Measurements from ENCODE around the gene SLC16A10. TPM values are rescaled to one million over a fixed set of nuclear protein-coding genes. Genes with fewer than 3 reads are reported as not detected.

Gene SLC16A10
- total and polyA plus RNA-seq, 2 of the 4 experiments (the other 2 are of a cell fraction): not detected

GRCh38 chr6:111118826-111119225, 31.5 kb downstream of the SLC16A10 start:
- Histone ChIP-seq H4K20me1 (ENCODE audit: insufficient read depth, low read length) (no peaks in the 10 kb centered on the region), H3K9me3 (ENCODE audit: control insufficient read depth, insufficient read depth, low read length) (no peaks in the 10 kb centered on the region), H4K91ac (ENCODE audit: insufficient read depth, low read depth, low read length) (no peak overlapping the region), H2BK5ac (ENCODE audit: low read depth, low read length, poor library complexity, severe bottlenecking) (no peak overlapping the region), H2BK120ac (ENCODE audit: low read depth, low read length) (no peak overlapping the region), H3K4me3 (ENCODE audit: insufficient read depth, low read depth, low read length) (no peak overlapping the region), H2BK20ac (ENCODE audit: low read depth, low read length) (no peak overlapping the region), H2AK9ac (replicated peaks; ENCODE audit: low read depth, low read length, poor library complexity) (no peak overlapping the region), H3K4ac (ENCODE audit: low read depth, low read length) (no peak overlapping the region), H3K36me3 (ENCODE audit: control insufficient read depth, insufficient read depth, low read length) (no peaks in the 10 kb centered on the region), H4K5ac (ENCODE audit: low read depth, low read length) (no peak overlapping the region), H3K14ac (replicated peaks; ENCODE audit: low read depth, low read length) (no peak overlapping the region), H3K79me1 (ENCODE audit: low read depth in 1 of 2, low read length in 2 of 2) (no peaks in the 10 kb centered on the region), H2AFZ (replicated peaks; ENCODE audit: low read length, poor library complexity) (no peak overlapping the region), H3K18ac (ENCODE audit: low read depth, low read length) (no peak overlapping the region), H2AK5ac (ENCODE audit: low read depth, low read length) (no peak overlapping the region), H3K9me1 (ENCODE audit: insufficient read depth, low read length) (no peaks in the 10 kb centered on the region), H2BK15ac (ENCODE audit: low read depth, low read length) (no peak overlapping the region), H3K4me1 (ENCODE audit: control insufficient read depth, insufficient read depth, low read length) (no peaks in the 10 kb centered on the region), H3K27ac (ENCODE audit: insufficient read depth, low read length) (no peak overlapping the region), H3K27me3 (ENCODE audit: control insufficient read depth, insufficient read depth, low read length) (peaks cover 5% of the 10 kb centered on the region; the same call in 1 of the 2 replicates), H3K4me2 (ENCODE audit: low read depth, low read length) (no peak overlapping the region), H3K9ac (ENCODE audit: low read depth, low read length) (no peak overlapping the region), H4K8ac (ENCODE audit: low read depth in 2 of 2, low read length in 2 of 2) (no peak overlapping the region), H3K23ac (ENCODE audit: low read depth, low read length) (no peak overlapping the region), H3K56ac (ENCODE audit: extremely low read depth, insufficient read depth, low read length) (no peak overlapping the region)
- no TSS peak for BruUV-seq (replicated peaks)
- DNase-seq (no peak), ATAC-seq (ENCODE audit: low read depth) (no peak)
- TF ChIP-seq USF2 (IDR thresholded peaks at IDR 0.05; ENCODE audit: low read depth, low read length) (no peak), POLR2A (IDR thresholded peaks at IDR 0.05; ENCODE audit: low read depth, low read length) (no peak), RFX5 (IDR thresholded peaks at IDR 0.05; ENCODE audit: low read depth, low read length) (no peak), CEBPB (IDR thresholded peaks at IDR 0.05; ENCODE audit: low read depth, low read length) (no peak), BHLHE40 (IDR thresholded peaks at IDR 0.05; ENCODE audit: low read depth, low read length) (no peak), MAFK (IDR thresholded peaks at IDR 0.05; ENCODE audit: low read depth, low read length) (no peak), RAD21 (IDR thresholded peaks at IDR 0.05; ENCODE audit: low read length) (no peak), CHD1 (IDR thresholded peaks at IDR 0.05; ENCODE audit: low read depth, low read length) (no peak), MAZ (IDR thresholded peaks at IDR 0.05; ENCODE audit: borderline replicate concordance, low read depth, low read length) (no peak), MXI1 (IDR thresholded peaks at IDR 0.05; ENCODE audit: borderline replicate concordance, low read depth, low read length) (no peak), SMC3 (IDR thresholded peaks at IDR 0.05; ENCODE audit: low read depth, low read length) (no peak), NFE2L2 (IDR thresholded peaks at IDR 0.05; ENCODE audit: low read depth, low read length) (no peak), RCOR1 (IDR thresholded peaks at IDR 0.05; ENCODE audit: insufficient replicate concordance, low read length) (no peak), FOS (IDR thresholded peaks at IDR 0.05; ENCODE audit: low read depth, low read length) (no peak)
- TF ChIP-seq, protein P1, sequence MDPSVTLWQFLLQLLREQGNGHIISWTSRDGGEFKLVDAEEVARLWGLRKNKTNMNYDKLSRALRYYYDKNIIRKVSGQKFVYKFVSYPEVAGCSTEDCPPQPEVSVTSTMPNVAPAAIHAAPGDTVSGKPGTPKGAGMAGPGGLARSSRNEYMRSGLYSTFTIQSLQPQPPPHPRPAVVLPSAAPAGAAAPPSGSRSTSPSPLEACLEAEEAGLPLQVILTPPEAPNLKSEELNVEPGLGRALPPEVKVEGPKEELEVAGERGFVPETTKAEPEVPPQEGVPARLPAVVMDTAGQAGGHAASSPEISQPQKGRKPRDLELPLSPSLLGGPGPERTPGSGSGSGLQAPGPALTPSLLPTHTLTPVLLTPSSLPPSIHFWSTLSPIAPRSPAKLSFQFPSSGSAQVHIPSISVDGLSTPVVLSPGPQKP (IDR thresholded peaks at IDR 0.05; ENCODE audit: borderline replicate concordance, low read depth, low read length): no peak
- TF ChIP-seq, protein P2, sequence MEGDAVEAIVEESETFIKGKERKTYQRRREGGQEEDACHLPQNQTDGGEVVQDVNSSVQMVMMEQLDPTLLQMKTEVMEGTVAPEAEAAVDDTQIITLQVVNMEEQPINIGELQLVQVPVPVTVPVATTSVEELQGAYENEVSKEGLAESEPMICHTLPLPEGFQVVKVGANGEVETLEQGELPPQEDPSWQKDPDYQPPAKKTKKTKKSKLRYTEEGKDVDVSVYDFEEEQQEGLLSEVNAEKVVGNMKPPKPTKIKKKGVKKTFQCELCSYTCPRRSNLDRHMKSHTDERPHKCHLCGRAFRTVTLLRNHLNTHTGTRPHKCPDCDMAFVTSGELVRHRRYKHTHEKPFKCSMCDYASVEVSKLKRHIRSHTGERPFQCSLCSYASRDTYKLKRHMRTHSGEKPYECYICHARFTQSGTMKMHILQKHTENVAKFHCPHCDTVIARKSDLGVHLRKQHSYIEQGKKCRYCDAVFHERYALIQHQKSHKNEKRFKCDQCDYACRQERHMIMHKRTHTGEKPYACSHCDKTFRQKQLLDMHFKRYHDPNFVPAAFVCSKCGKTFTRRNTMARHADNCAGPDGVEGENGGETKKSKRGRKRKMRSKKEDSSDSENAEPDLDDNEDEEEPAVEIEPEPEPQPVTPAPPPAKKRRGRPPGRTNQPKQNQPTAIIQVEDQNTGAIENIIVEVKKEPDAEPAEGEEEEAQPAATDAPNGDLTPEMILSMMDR (conservative IDR thresholded peaks at IDR 0.05; ENCODE audit: low read depth, low read length): no peak
- dilution Hi-C loops (cut with HindIII; ENCODE audit: low sequenced_read_pairs, unreplicated experiment) (no loop called here), in situ Hi-C loops (cut with MboI; ENCODE audit: low sequenced_read_pairs) (no loop called here), intact Hi-C loops (cut with micrococcal nuclease) (no loop called here)
- ChIA-PET POLR2A (ENCODE audit: unreplicated experiment) (no interaction called here), CTCF (no interaction called here)
- no CpG with 5 or more reads among the region's 2 CpGs for WGBS, 2 experiments (ENCODE audit: extremely low coverage in 2 of 2, insufficient read length in 1 of 2)
